Choroid plexus epithelial cell (primary cell): ENCODE results near the gene PLGLB2.
"Not testable (repeated sequence)": the region's sequence is repeated elsewhere in the genome, so short reads cannot be mapped to it uniquely, and the experiment has no call there.

Experiments used
- DNase-seq: peaks from one replicate; pipeline ENCODE4 v3.0.0-alpha.2; 2010; ENCODE audit warnings: low read depth
- H3K4me3 ChIP-seq: 2 replicates; pipeline ENCODE4 v1.5.1; 2011; ENCODE audit warnings: low read depth, mild to moderate bottlenecking, control low read depth, low read length, moderate library complexity

PLGLB2 gene

DNA sequence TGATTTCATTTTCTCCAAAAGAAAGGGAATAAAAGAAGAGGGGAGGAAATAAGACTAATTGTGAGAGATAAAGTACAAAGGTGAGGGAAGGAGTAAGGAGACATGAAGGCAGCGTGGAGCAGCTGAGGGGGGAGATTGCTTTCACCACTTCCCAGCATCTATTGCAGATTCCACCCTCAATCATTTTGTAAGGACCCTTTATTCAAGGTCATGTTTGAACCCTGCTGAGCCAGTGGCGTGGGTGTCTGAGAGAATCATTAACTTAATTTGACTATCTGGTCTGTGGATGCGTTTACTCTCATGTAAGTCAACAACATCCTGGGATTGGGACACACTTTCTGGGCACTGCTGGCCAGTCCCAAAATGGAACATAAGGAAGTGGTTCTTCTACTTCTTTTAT, at the start of gene PLGLB2:
Gene PLGLB2 (plus strand): TSS at position 297 of the 400 bp plus-strand sequence. CDS start 67 bp downstream, at position 364.
- not testable (repeated sequence) for H3K4me3 ChIP-seq, DNase-seq

DNA sequence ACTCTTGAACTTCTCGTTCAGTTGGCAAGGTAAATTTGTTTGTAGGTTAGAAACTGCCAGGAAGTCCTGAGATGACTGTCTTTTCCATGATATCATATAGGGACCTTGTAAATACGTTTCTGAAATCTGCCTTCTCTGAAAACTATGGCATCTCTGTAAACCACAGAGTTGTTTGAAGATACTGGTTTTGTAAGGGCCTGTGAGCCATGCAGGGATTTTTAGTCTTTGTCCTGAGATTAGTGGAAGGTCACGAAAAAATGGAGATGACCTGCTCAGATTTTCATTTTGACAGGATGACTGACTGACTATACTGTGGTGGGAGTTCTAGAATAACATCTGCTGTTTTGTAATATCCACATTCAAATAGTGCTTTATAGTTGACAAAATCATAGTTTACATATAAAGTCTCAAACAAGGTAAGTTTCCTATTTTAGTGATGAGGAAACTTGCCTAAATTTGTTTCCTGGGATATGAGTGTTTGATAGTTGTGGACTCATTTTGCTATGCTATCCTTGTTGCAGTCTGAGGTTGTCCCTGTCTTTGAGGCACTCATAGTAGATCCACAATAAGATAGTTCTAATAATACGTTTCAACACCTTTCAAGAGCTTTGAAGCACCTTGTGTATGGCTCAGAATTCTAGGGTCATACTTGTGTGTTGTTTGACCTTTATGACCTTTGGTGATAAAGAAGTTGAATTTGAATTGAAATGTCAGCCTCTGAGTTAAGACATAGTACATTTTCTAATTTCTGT, 43.1 kb upstream of the PLGLB2 start:
- DNase-seq, H3K4me3 ChIP-seq: not testable (repeated sequence)

- DNase-seq, H3K4me3 ChIP-seq: not testable (repeated sequence)
These were observed 39.5 kb upstream of the PLGLB2 start for GRCh38 chr2:87708368-87708767.

DNA sequence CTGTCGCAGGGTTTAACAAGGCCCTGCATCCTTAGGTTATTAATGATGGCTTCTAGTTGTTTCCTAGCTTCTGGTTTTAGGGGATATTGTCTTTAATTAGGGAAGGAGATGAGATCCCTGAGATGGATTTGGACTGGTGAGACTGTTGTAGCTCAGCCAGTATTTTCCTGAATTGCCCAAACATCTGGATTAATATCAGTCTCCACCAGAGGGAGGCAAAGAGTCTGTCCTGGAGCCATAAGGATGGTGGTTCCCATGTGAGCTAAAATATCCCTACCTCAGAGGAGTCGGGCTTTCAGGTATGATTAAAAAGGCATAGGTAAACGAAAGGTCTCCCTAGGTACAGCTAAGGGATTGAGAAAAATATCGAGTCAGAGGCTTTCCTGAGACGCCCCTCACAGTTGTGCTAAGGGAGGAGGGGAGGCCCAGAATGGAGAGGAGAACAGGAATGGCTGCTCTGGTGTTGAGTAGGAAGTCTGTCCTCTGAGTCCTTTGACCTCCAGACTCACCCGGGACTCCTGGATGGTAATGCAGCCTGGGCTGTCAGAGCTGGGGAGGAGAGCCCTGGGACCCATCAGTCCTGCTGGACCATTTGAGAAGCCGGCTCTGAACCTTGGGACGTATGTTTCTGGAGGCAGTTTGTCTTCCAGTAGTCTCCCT, 19.8 kb upstream of the PLGLB2 start:
- not testable (repeated sequence) for DNase-seq, H3K4me3 ChIP-seq

- DNase-seq, H3K4me3 ChIP-seq: not testable (repeated sequence)
These were observed 7.0 kb upstream of the PLGLB2 start for GRCh38 chr2:87740928-87741327.

DNA sequence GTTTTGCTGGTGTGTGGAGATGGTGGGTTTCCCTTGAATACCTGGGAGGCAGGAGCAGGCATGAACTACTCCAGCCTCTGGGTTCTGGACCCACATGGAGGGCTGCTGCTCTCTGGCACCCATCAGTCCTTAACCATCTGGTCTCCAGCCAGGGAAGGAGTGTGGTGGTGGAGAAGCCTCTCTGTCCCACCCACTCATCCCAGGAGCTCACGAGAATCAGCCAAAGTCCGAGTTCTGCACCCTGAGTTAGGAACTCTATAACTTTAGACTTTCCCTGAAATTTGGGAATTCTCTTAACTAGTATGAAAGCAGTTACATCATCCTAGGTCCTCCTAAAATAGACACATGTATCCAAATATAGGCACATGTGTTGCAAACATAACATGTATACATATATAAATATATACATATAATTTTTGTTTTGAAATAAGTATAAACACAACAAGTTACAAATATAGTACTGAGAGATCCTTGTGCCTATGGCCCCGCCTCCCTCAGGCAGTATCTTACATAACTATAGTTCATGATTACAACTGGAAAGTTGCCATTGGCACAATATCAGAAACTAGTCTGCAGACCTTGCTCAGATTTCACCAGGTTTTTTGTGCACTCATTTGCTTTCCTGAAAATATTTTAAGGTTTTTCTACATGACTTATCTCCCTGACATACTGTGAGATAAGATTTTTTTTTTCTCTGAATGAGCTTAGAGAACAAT, 5.3 kb upstream of the PLGLB2 start:
- DNase-seq, H3K4me3 ChIP-seq: not testable (repeated sequence)

- not testable (repeated sequence) for H3K4me3 ChIP-seq, DNase-seq
These were observed 4.2 kb upstream of the PLGLB2 start for GRCh38 chr2:87743638-87744037.

DNA sequence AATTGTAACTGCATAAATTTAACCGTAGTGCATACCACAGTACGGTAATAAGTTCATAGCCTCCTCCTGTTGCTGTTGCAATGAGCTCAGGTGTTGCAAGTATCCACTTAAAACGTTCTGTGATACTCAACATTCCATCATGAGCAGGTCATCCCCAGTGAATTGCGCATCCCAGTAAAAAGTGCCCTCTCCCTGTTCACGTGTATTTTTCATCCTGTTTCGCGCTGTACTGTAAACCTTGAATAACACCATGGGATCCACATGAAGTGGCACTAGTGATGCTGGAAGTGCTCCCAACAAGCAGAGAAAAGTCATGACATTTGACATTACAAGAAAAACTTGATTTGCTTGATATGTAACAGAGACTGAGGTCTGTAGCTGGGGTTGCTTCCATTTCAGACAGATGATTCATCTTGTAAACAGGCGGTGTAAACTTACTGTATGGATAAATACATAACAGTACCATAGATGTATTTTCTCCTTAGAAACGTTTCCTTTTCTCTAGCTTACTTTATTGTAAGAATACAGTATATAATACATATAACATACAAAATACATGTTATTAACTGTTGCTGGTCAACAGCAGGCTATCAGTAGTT, 2.4 kb upstream of the PLGLB2 start:
- not testable (repeated sequence) for H3K4me3 ChIP-seq, DNase-seq

- not testable (repeated sequence) for DNase-seq, H3K4me3 ChIP-seq
These were observed 637 bp downstream of the PLGLB2 start for GRCh38 chr2:87748524-87748923.

GRCh38 chr2:87750560-87750959, 2.7 kb downstream of the PLGLB2 start:
- H3K4me3 ChIP-seq, result not testable (repeated sequence)

DNA sequence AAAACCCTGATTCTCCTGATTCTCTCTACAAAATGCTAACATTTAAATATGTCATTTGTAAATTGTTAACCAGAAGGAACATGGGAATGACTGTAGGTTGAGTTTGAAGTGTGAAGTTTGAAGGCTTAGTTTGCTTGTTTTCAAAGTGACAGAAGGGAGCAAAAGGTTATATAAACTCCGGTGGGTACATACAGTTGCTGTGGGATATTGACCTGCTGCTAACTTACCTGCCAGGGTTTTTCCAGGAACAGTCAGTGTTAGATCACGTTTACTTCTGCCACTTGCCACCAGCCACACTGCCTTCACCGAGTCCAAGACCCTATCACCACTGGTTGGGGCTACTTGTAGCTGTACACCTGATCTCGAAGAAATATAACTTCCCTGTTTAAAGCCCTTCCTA, 6.9 kb downstream of the PLGLB2 start:
- H3K4me3 ChIP-seq, DNase-seq: not testable (repeated sequence)

More at GRCh38 chr2:87750560-87750959, 2.7 kb downstream of the PLGLB2 start:
- DNase-seq, result not testable (repeated sequence)
